HG02970 (cell line): ENCODE measurements around the gene RDH12.

Experiments used
- ATAC-seq: cut with Tn5 transposase; IDR thresholded peaks from one replicate; pipeline ENCODE4 v1.9.1; 2021; ENCODE audit warnings: mild to moderate bottlenecking, moderate library complexity, moderate number of reproducible peaks; ENCODE audit not compliant: unreplicated experiment, low FRiP score

Gene RDH12

DNA sequence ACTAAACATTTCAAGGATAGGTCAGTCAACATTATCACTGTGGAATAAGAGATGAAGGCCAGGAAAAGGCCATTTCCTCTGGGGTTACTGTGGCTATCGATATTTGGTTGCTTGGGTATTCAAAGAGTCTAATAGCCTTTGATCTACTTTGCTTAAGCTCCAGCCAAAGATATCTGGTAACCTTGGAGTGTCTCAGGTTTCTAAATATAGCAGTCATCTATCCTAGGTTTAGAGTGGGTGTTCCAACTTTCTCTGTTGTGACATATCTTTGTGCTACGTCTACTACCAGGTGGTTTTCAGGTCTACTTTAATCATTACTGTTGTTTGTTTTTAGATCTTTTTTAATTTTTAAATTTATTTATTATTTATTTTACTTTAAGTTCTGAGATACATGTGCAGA lies 42.4 kb downstream of the RDH12 start:
- ATAC-seq, result no peak

DNA sequence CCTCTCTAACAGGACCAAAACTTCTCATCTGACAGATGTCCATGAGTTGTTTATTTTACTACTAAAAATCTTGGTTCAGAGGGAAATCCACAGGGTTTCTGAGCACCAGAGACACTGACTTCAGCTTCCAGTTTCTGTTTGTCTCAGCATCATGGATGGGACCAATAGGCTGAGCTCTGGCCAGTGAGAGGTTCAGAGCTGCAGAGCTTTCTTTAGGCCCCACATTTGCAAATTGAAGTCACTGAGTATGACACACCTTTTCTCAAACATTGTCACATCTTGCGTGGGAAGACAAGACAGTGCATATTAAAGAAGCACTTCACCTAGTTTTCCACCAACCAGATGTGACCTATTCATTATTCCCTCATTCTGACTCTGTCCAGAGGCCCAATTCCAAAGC lies 45.2 kb downstream of the RDH12 start:
- ATAC-seq, result no peak

DNA sequence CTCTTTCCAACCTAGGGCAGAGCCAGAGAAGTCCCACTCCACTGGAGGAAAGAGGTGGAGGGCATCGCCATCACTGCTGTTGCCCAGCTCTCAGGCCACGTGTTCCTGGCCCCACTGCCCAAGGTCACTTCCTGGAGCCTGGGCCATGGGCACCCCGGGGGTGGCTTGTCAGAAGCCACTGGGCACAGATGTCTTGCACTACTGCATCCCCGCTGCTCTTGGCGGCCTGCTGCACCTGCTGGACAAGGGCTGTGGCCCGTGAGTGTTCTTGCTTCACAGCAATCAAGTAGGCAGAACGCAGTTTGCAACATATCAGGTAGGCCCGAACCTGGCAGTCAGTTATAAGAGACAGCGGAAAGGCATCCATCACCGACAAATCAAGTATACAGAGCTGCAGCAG lies 46.6 kb downstream of the RDH12 start:
- ATAC-seq, result no peak

DNA sequence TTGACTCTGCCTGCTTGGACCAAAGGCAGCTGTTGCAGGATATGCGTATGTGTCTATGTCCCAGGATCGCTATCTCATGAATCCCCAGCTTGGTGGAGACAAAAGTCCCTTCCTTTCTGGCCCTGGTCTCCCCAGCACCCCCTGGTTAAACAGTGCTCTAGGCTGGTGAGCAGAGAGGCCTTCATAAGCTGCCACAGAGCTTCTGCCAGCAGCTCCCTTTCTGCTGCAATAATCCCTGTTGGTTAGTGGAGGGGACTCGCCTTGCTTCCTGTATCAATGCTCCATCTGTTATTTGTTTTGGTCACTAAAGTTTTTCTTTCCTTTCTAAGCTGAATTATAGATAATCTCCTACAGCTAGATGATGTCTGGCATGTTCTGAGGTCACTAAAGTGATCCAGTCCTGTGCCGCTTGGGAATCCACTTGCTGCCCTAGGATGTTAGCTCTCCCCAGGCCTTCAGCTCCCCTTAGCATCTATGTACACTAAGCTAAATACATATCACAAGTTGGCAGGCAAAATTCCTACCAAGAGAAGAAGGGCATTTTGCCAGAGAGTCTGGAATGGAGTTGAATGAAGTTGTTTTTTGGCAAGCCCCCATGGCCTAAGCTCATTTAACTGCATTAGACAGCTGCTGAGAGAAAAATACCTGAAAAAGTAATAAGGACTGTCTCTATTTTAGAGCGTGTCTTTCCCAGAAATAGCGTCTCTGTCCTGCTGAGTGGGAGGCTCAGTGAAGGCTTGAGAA lies 47.8 kb downstream of the RDH12 start:
- ATAC-seq, result no peak

DNA sequence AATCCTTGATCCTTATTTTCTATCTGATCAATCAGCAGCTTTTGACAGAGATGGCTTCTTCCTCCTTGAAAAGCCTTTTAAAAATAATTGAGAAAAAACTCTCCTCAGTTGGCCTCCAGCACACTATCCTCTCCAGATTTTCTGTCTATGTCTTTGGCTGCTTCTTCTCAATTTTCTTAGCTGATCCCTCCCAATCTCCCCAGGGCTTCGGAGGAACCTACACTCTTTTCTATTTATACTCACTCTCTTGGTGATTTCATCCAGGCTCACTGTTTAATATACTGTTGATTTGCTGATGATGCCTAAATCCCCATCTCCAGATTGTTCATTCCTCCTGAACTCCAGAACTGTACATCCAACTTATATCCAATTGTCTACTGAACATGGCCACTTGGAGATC lies 54.8 kb downstream of the RDH12 start:
- ATAC-seq, result no peak

DNA sequence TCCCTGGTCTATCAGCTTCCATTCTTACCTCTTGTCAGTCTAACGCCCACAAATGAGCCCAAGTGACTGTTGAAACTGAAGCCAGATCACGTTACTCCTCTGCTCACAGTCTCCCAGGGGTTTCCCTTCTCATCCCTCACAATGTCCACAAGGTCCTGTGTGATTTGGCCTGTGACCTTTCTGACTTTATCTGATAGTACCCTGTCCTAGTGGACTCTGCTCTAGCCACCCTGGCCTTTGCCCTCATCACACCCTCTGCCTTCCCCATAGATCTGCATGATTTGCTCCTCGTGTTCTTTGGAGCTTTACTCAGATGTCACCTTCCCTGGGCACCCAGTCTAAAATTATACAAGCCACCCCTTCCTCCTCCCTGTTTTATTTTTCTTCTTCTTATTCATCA lies 55.5 kb downstream of the RDH12 start:
- ATAC-seq, result no peak

DNA sequence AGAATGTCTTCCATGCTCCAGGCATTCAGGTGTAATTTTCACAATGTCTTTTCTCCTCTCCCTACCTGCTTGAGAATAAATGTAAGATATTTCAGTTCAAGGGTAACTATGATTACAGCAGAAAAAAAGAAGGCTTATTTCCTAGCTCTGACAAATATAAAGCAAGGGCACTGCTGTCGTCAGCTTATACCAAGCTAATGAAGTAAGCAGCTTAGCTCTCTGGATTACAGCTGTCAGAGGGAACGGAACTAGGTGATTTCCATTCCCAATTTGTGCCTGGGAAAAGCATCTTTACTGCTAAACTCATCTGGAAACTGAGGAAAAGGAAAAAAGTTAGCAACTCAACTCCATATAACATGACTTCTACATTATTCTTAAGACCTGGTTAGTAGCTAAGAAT lies 58.2 kb downstream of the RDH12 start:
- ATAC-seq, result no peak

DNA sequence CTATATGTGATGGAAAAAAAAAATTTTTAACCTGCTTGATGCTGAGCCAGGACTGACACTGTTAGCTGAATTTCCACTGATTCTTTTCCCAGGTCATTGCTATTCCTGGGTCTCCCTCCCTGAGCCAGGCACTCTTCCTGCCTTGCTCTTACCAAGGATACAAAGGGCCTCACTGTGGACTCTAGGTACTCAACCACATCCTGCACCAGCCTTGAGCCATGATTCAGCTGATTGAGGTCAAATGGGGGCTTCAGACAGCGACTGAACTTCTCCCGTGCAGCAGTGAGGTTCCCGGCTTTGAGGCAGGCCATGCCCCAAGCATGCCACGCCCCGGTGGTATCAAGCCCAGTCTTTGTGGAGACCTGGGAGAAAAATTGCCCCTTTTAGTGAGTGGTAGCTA lies 60.4 kb downstream of the RDH12 start:
- ATAC-seq, result no peak

DNA sequence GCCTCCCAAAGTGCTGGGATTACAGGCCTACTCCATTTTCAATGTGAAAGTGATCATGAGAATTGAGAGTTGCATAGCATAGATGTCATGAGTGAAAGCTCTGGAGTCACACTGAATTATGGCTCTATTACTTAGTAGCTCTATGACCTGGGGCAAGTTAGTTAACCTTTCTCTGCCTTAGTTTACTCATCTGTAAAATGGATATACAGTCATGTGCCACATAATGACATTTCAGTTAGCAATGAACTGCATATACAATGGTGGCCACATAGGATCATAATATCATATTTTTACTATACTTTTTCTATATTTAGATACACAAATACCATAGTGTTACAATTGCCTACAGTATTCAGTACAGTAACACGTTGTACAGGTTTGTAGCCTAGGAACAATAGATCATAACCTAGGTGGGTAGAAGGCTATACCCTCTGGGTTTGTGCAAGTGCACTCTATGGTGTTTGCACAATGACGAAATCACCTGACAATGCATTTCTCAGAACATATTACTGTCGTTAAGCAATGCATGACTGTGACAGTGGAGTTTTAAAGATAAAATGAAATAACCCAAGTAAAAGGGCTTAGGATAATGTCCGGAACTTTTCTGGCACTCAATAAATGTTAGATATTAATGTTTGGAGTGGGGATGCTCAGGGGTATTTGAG lies 61.6 kb downstream of the RDH12 start:
- no peak for ATAC-seq

DNA sequence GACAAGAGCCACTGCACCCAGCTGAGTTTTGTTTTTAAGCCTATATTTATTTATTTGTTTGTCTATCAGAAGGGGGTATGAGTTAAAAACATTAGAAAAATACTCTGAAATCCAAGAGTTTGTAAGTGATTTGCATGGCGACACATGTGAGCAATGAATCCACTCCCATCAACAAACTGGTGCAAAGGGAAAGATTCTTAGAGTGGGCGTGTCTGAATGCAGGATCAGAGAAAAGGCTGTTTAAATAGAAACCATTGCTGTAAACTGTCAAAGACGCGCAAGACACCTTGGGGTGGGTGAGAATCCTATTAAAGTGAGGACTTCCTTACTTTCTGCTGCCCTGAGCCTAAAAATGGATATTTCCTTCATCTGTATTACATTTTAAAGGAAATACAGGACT lies 62.8 kb downstream of the RDH12 start:
- no peak for ATAC-seq

DNA sequence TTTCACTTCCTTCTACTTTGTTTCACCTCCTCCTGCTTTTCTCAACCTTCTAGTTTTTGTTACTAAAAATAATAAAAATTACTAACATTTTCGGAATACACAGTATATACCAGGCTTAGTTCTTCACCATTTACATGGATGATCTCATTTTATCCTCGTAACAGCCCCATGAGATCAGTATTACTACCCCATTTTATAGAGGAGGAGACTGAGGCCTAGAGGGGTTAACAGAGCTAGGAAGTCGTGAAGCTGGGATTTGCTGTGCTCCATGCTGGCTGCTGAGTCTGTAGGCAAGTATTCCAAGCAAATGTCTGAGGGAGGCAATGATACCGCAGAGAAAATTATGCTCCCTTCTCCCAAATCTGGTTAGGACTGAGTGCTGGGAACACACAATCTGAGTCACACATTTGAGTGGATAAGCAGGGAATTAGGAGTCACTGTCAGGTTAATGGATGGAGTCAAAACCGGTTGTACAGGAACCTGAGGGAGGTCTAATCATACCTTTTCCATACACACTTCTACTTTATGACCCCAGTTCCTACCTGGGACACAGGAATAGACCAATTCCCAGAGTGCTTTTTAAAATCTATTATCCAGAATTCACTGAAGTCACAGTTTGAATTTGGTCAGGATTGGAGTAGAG lies 63.6 kb downstream of the RDH12 start:
- no peak for ATAC-seq

DNA sequence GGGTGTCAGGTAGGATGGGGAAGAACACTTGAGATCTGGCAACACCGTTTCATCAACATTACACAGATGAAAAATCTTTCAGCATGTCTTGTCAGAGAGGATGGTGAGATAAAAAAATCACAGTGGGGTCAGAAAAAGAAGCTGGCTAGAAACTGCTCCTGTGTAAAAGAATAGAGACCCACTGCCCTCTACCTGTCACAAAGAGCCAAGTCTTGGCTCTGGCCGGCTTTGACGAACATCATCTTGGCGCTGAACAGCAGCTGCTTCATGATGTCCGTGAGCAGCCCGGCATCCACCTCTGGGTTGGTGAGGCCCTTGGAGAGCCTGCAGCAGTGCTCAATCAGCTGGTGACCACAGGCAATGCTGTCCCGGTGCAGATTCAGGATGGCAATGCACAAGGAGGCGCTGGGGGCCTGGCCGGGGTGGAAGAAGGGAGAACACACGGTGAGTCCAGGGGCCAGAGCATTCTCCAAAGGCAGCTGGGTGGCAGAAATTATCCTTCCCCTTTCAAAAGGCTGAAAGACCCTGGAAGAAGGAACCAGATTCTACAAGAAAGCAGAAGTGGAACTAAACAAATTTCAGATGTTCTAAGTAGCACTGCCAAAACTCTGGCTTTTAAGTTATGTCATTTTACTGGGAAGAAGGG lies 64.5 kb downstream of the RDH12 start:
- ATAC-seq, result no peak

DNA sequence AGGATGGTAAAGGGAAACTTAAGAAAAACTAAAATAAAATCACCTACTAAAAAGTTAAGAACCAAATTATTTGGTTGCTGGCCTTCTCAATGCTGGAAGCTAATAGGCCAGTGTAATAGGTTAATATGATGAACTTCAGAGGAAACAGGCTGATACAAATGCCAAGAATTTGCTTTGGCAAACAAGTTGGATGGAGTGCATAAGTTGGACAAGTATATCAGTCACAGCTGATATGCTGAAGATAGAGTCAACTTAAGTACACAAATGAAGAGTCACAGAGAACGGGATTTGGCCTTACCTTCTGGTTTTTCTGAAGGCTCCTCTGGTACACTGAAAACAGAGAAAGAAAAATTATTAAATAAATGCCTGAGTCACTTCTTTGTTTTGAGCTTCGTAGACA lies 66.5 kb downstream of the RDH12 start:
- ATAC-seq, result no peak

DNA sequence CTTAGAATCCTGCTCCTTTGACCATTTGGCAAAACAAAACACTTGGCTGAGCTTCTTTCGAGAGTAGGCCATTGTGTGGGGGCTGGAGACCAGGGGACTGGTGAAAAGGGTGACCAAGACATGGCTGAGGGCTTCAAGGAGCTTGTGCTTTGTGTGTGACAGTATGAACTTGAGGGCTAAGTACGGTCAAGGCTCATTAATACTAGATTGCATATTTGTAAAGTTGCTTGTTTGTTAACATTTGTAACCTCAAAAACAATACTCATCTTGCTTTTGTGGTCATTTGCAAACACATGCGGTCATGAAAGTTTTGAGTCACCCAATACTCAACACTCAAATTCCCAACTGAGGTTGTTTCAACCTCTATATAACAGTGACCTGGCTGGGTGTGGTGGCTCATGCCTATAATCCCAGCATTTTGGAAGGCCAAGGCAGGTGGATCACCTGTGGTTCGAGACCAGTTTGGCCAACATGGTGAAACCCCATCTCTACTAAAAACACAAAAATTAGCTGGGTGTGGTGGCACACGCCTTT lies 72.2 kb downstream of the RDH12 start:
- ATAC-seq, result no peak

DNA sequence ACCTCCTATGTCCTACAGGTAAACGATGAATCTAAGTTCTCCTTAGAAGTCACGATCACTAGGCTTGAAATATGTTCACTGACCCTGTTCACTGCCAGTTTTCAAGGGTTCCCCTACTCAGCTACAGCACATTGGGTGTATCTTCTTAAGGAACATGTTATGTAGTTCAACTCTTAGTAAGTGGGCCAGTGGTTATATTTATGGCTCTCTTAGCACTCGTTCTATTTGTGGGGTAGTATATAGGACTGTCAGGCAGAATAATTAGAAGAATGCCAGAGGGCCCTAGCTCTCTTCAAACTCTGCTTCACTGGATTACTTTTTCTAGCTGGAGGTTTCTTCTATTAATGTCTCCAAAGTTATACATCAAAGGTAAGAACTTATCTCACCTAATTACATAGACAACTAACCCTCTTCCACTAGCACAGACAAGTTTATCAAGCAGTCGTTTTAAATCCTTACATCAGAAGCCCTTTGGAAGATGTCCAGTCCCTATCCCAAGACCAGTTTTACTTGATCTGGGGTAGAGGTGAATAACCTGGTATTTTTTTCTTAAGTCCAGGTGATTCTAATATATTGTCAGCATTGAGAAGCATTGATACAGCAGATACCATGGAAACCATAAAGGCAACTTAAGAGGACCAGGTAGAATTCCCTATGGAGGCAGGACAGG lies 75.1 kb downstream of the RDH12 start:
- no peak for ATAC-seq

DNA sequence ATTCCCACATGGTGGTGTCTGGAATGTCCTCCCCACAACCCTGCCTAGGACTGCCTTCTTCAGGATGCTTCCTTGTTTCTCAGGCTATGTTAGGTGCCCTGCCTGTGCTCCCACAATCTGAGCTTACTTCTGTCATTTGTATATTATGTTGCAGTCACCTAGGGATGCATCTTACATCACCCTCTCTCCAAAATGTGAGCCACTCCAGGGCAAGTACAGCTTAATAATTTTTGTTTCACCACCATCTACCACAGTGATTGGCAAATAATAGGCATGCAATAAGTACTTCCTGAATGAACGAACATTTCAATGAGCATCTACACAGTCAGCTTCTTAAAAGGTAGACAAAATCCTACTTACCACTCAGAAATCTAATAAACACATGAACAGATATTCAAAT lies 77.1 kb downstream of the RDH12 start:
- no peak for ATAC-seq

DNA sequence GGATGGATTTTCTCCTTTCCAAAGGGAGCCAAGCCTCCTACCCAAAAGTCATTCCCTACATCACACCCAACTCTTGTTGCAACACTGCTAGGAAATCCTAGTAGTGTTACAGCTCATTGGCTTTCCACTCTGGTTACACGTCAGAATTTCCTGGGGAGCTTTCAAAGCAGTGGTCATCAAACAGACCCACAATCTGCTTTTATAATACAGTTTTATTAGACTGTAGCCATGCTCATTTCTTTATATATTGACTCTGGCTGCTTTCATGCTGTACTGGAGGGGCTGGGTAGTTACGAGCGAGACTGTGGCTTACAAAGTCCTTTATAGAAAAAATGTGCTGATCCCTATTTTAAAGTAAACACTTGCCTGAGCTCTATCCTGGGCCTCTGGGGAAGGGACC lies 80.4 kb downstream of the RDH12 start:
- no peak for ATAC-seq
